RKO (cell line): Measurements from ENCODE around the gene PAX9.

ENCODE experiments used
- DNase-seq: peaks from one replicate; pipeline ENCODE4 v3.0.0-alpha.2; 2016; ENCODE audit warnings: low spot score

The PAX9 gene

DNA sequence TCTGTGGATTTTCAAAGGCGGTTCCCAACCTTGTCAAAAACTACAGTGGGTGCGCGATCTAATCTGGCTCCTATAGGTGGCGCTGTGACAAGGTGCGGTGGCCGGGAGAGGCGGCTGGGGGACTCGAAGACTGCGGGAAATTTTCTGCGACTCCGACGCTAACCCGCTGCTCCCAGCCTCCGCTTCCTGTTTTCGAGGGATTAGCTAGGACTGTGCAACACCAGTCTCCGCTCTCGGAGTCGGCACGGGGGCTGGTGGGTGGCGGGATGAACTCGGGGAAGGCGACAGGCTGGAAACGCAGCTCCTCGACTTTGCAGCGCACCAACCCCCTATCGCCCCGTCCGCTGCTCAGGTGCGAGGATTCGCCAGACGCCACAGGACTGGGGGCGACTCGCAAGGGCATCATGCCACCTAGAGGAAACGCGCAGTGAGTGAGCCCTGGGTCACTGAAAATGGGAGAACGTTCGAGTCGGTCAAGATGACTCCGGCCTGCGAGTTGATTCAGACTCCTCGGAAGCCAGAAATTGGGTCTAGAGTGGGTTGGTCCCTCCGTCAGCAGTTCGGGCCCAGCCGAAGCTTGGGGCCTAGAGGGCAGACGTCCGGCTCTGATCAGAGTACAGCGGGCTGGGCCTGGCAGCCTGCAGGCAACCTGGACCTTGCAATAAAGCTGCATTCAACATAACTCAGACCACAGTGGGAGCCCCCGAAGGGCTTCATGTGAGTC lies 5.5 kb upstream of the PAX9 start:
- DNase-seq = no peak

DNA sequence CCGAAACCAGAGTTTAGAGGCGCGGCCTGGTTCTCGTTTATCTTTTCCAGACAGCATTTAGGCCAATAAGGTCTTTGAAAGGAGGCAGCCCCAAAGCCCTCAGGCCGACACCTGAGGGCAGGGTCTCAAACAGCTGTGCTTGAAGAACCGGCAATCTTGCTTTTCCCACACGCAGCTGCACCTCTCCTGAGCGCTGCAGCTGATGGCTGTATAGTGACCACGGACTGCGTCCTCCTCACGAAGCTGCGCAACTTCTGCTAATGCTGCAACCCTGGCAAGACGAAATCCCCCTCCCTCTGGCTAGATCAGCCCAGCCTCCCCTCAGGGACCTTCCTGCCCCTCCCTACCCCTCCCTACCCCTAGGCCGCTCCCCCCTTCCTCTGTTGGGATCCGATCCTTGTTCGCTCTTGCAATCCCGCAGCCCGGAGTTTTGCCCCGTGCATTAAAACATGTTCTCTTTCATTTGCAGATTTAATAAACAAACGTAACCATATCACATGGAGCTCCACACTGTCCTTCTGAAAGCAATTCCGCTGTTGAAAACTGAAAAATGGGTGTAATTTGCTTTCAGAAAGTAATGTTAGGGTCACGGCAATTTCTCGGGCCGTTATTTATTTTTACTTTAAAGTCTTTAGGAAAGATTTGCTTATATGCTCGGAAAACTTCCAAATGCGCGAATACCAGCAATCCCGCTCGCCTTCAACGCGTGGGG lies 4.8 kb upstream of the PAX9 start:
- no peak for DNase-seq

DNA sequence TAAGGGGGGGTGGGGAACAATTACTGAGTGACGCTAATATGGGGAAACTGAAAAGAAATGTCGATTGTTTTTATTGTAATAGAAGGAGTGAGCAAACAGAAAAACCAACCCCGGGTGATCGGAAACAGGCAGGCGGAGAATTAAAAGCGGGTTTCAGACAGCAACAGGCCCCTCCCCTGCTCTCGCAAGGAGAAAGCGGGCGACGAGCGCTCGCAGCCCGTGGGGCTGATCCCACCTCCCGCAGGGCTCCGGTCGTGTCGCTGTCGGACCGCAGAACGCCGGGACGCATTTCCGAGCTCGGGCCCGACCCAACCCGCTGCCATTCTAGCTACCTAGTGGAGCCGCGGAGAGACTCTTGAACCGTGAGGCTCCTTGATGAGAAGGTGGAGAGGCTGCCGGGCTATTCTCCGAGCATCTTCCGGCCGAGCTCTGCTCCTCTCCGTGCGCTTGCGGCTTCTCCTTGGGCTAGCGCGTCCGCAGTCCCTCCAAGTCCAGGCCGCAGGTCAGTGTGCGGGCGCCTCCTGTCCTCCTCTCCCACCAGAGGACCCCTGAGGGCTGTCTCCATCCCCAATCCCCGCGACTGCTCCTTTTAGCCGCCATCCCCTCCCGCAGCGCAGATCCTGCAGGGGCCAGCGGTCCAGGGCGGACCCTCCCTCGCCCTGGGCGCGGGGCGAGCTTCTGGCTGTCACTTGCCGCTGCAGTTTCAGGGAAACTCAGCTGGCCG lies 4.1 kb upstream of the PAX9 start:
- DNase-seq = no peak

DNA sequence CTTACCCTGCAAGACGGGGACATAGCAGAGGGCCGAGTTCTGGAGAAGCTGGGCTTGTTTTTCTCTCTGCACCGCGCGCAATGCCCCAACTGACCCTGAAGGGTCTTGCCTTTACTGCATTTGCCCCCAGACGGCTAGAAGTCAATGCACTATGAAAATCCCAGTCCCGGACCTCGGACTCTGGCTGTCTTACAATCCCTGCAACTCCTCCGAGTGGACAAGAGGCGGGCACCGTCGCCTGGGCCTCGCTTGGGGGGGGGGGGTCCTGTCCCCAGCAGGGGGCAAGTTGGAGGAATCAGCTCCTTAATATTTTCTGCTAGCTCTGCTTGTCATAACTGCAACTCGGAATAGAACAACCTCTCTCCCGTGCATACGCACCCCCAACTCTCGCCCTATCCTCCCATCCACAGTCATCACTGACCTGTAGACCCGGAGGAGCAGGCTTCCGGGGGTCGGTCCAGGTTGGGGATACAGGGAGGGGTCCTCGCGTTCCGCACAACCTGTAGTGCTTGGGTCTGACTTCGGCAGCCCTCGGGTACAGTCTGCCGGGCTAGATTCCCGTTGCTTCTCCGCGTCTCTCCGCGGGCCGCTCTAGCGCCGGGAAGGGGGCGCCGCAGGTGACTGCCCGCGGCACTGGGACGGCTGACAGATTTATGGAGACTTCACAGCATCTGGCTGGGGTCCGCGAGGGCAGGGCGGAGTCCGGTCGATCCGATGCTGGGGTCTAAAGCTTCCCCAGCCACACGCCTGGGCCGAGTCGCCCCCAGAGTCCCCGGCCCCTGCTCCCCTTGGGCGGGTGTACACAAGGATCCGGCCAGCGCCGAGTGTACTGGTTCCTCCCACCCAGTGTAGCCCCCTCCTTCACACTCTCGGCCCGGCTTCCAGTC lies 3.3 kb upstream of the PAX9 start:
- no peak for DNase-seq

DNA sequence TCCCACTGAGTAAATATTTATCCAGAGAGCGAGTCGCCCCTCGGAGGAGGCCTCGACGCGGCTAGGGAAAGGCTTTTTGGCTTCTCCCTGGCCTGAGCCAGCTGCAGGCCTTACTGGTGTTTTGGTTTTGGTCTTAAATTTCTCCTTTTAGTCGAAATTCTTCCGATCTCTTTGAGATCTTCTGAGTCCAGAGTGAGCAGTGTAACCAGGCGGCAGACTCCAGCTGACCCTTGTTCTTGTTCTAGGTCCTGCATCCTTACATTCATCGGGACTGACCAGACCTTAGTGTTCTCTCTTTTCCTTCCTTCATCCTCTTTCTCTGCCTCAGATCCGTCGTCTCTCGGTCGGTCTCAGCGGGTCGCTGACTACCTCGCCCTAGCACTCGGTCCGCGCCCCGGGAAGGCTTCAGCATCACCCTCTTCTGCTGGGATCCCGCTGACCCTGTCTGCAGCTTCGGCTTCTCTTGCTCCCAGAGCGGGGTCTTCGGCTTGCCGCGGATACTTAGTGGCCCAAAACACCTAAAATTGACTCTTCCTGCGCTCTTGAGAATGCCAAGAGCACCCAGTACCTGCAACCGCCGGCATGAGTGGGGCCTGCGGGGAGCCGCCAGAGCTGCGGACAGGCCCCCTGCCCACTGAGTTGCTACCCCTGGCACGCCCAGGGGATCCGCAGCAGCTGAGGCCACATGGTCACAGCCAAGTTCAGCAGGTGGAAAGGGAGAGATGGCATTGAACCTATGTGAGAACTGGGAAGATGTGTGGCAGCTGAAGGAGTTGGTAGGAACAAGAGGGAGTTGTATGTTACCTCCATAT lies 2.4 kb upstream of the PAX9 start:
- no peak for DNase-seq

DNA sequence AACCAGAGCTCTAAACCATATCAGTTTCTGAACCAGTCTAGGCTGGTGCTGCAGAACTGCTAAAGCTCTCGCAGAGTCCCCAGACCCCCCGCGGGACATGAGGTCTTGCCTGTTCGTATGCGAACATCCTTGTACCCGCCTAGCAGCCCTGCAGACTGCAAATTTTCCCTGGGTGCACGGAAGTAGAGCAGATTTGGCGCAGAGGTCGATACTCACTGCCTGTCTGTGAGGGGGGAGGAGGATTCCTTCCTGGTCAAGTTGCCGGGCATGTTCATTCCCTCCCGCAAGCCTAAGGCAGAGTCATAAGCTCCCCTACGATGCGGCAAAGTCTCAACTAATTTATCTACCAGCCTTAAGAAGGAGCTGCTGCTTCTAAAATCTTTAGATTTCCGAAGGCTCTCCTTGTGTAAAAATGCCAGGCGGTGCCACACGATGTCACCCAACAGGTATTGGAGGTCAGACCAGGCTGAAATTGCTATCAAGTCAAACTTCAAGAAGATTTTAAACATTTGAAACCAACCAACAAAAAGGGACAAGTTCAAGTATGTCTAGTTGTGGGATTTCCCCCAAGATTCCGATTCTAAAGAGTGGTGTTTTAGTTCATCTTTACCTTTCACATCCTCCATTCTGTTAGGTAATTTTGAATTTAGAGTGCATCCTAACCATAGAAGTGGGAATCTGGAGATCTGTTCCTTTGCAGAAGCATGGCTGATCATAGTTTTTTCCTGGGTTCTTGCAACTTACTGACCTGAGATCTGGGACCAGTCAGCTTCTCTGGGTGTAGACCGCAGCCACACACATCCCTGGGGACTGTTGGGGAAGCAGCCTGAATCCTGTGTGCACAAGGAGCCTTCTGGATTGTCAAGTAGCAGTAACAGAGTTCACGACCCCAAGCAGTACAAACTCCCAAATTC lies 1.6 kb upstream of the PAX9 start:
- no peak for DNase-seq

DNA sequence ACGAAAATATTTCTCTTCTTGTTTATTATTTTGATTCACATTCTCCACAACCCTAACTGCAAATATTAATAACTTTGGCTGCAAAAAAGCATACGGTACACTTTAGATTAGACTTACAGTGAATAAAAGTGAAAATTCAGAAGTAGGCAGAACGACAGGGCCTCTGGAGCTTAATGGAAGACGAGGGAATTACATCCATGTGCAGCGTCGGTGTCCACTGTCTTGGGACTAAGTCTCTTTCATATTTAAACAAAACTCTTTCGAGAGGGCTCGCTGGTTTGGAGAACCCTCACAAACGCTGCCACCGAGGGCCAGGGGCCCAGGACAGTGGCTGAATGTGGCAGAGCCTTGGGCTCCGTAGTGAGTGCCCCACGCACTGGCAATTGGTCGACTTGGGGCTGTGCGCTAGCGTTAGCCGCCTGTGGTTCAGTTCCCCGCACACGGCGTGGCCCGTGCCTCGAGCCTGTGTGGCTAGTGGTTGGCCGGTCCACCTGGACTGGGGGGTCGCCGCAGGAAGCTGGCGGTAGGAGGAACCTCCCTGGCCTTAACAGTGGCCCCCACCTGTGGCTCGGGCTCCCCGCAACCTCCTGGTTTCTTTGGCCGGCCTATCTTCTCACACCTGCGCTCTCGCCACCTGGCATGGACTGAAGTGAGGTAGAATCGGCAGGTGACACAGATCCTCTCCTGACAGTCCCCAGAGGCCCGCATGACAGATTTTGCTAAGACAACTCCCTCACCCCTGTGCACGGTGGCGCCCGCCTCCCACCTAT lies 739 bp upstream of the PAX9 start:
- DNase-seq = no peak

DNA sequence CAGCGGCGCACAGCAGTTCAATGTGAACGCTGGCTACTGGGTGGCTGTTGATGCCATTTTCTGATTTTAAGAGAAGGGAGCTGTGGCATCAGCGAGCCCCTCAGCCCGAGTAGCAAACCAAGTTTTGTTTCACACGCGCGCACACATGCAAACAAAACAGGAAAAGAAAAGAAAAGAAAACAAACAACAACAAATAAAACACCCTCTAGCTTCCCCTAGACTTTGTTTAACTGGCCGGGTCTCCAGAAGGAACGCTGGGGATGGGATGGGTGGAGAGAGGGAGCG lies 540 bp downstream of the PAX9 start:
- DNase-seq = no peak

DNA sequence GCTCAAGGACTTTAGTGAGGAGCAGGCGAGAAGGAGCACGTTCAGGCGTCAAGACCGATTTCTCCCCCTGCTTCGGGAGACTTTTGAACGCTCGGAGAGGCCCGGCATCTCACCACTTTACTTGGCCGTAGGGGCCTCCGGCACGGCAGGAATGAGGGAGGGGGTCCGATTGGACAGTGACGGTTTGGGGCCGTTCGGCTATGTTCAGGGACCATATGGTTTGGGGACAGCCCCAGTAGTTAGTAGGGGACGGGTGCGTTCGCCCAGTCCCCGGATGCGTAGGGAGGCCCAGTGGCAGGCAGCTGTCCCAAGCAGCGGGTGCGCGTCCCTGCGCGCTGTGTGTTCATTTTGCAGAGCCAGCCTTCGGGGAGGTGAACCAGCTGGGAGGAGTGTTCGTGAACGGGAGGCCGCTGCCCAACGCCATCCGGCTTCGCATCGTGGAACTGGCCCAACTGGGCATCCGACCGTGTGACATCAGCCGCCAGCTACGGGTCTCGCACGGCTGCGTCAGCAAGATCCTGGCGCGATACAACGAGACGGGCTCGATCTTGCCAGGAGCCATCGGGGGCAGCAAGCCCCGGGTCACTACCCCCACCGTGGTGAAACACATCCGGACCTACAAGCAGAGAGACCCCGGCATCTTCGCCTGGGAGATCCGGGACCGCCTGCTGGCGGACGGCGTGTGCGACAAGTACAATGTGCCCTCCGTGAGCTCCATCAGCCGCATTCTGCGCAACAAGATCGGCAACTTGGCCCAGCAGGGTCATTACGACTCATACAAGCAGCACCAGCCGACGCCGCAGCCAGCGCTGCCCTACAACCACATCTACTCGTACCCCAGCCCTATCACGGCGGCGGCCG lies 1.1 kb downstream of the PAX9 start:
- DNase-seq = peak; percentile 60

DNA sequence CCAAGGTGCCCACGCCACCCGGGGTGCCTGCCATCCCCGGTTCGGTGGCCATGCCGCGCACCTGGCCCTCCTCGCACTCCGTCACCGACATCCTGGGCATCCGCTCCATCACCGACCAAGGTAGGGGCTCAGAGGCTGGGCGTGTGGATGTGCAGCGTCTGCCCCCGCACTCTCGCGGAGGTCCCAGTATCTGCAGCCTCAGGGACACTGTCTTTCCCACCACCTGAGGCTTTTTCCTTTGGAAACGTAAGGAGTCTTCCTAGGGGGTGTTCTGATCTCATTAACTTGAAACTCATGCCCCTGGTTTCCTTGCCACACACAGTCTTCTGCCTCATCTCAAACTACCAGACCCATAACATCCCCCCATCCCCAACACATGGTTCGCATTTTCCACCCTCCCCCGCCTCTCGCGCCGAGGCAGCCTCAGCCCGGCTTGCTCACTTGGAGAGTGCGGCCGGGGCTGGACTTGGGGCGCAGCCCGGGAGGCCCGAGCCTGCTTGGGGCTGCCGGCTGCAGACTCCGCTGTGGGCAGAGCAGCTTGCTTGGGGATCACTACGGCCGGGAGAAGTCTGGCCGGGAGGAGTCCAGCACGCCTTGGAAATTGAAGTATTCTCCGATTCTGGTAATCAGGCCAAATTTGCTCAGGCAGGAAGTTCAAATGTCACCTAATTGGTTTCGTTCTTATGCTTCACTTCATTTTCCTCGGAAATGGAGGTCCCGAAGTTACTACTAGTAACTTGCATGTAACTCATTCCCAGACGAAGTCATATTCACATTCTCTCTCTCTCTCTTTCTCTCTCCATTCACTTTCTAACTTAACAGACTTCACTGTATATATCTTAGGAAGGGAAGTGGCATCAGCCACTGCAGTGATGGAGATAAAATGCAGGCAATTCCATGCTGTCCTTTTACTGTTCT lies 2.0 kb downstream of the PAX9 start:
- DNase-seq = peak; percentile 17

DNA sequence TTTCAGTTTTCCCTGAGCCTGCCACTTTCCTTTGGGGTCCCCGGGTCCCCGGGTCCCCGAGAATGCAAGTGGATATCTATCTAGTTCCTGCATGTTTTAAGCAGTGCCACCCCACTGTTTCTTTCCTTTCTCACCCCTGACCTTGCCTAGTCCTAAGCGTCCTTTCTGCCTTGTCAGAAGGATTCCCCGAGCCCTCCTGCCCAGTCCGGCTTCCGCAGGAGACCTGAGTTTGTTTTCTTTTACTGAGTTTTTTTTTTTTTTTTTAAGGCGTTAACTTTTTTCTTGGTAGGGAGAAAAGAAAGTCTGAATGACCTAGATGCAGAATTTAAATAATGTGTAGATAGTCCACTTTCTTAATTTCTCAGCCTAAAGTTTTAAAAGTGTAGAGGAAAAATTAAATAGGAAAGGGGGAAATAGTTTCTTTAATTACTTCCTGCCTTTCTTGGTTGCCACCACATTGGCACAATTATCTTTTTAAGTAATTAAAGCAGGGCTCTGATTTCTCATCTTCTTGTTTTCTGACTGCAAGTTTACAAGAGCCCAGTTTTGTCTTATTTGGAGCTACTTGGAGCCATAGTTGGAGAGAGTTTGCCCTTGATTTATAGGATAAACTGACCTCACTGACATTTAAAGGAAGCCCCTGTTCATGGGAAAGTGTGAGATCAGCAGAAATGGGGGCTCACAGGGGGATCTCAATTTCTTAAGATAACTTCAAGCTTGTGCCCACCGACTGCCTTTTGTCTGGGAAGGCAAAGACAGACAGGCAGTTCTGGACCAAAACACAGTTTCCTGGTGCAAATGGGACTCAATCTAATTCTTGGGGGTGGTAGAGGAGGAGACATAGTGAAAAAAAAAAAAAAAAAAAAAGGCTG lies 2.9 kb downstream of the PAX9 start:
- DNase-seq = no peak

DNA sequence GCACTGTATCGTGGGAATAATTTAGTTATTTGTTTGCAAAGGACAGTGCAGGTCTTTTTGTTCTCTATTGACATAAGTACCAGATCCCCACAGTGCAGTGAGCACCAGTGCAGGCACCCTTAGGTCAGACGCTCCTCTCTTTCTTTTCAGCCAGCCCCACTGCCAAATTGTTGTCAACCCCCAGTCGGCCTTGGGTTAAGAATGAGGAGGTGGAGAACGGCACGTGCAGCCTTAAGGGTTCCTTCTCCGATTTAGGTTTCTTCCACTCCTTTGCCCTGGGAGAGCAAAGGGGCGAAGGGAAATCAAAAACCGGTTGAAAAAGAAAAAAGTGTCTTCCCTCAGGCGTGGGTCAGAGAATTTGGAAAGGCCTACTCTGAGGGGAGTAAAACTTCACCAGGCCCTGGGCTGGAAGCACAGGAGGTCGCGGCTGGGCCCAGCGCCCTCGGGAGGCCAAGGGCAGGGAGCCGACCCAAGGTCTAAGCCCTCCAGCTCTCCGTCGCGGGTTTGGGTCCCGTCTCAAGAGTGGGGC lies 4.3 kb downstream of the PAX9 start:
- DNase-seq = no peak

DNA sequence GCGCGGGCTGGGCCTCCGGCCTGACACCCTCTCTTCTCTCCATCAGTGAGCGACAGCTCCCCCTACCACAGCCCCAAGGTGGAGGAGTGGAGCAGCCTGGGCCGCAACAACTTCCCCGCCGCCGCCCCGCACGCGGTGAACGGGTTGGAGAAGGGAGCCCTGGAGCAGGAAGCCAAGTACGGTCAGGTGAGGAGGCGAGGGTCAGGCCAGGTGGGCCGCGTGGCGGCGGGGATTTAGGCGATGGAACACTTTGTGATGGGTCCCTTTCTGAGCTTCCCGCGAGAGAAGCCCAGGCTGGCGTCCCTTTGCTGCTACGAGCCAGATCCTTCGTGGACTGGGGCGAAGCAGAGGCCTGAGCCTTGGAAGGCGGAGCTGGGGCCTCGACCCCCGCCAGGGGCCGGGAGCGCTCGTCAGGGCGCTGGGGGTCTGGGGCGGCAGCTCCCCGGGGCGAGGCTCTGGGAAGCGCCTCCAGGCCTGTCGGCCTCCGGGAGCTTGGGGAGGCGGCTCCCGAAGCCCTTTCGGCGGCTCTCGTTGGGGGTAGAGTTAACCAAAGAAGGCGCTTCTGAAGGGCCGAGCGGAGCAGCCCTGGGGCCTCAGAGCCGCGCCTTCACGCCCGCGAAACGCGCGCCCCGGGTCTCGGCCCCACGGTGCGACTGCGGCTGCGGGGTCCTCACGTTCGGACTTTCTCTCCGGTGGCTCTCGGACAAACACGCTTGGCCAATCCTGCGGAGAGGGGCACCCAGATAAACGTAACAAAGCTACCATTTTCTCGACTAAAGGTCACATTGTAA lies 5.0 kb downstream of the PAX9 start:
- no peak for DNase-seq

DNA sequence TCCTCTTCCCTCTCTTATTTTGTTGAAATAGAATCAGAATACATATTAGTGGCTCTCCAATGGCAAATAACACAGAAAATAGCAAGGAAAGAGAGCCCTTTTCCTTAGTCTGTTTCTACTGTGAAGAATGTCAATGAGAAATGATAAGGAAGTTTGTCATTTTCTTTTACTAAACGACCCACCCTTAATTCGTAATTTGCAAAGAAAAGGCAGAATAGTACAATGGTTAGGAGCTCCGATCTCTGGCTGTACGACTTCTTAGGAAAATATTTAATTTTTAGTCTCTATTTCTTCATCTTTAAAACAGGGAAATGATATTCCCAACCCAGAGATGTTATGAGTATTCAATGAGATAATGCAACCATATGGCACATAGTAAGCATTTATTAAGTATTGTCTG lies 6.0 kb downstream of the PAX9 start:
- no peak for DNase-seq

DNA sequence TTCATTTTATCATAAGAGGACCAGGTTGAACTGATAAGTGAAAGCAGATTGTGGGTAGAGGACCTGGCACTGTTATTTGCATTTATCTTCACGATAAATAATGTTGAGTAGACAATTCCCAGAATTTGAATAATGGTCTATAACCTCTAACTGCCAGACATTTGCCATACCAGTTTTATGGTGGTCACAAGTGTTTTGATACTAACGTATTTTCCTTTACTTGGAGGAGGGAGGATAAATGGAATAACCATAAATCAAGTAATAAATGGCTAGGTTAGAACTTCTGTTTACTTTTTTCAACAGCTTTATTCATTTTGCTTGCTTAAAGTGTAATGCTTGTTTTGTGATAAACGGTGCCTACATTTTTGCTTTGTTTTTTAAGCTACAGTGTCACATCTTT lies 9.5 kb downstream of the PAX9 start:
- DNase-seq = no peak

DNA sequence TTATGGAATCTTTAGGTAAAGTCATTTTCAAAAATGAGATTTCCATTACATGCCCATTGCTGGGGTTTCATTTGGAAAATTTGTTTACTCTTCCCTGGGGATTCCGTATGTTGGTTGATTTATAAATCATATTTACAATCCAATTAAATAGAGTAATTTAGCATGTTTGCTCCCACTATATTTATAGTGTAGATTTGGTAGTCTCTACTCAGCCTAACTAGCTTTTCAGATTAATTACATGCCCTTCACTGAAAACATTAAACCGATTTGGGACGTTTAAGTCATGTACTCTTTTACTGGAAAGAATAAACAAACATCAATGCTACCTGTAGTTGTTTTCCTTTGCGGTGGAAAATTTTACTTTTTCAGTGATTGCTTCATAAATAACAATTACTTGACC lies 10.4 kb downstream of the PAX9 start:
- no peak for DNase-seq
